H1 (cell line): ENCODE results near the gene CRY1. TPM values are rescaled to one million over a fixed set of nuclear protein-coding genes. Genes with fewer than 3 reads are reported as not detected.

Experiments
- CTCF ChIA-PET: fragments of 300-600 bp; sonication (Branson Sonifier 250); formaldehyde crosslinking; loops from one replicate; lab custom pipeline; 2021; ENCODE audit not compliant: partially characterized antibody; lab: Charles Lee
- POLR2A ChIA-PET: fragments of 300-600 bp; sonication (Branson Sonifier 250); formaldehyde crosslinking; loops from one replicate; lab custom pipeline; 2021; ENCODE audit warnings: inconsistent platforms; ENCODE audit not compliant: partially characterized antibody; lab: Charles Lee
- DNase-seq, 2 experiments: peaks; one replicate each; pipeline versions ENCODE4 v3.0.0 to v3.0.0-alpha.2; 2010 to 2022; ENCODE audit warnings: low spot score in 2 of 2, low read depth in 1 of 2, mixed read lengths in 1 of 2
- FAIRE-seq: peaks from 2 replicates; lab custom pipeline; 2011; peaks lifted over from hg19 to GRCh38; lab: Jason Lieb, UNC
- H2AFZ ChIP-seq: 2 replicates; pipeline ENCODE4 v1.8.1; 2012; ENCODE audit warnings: low read length, inconsistent platforms
- H2AK5ac ChIP-seq: 2 replicates; pipeline ENCODE4 v1.6.1; 2013; ENCODE audit warnings: low read depth, low read length
- H2BK120ac ChIP-seq: replicated peaks from 2 replicates; pipeline ENCODE3; 2013; ENCODE audit warnings: low read depth, low read length, inconsistent platforms
- H2BK12ac ChIP-seq: 2 replicates; pipeline ENCODE4 v1.6.1; 2013; ENCODE audit warnings: low read depth, low read length
- H2BK15ac ChIP-seq: 2 replicates; pipeline ENCODE4 v1.6.1; 2013; ENCODE audit warnings: low read length
- H2BK20ac ChIP-seq: 2 replicates; pipeline ENCODE4 v1.6.1; 2013; ENCODE audit warnings: low read length
- H2BK5ac ChIP-seq: 2 replicates; pipeline ENCODE4 v1.6.1; 2013; ENCODE audit warnings: low read depth, low read length
- H3K14ac ChIP-seq: 2 replicates; pipeline ENCODE4 v1.6.1; 2013; ENCODE audit warnings: inconsistent platforms; ENCODE audit not compliant: insufficient read length
- H3K18ac ChIP-seq: 2 replicates; pipeline ENCODE4 v1.6.1; 2013; ENCODE audit warnings: low read length; ENCODE audit errors: extremely low read depth
- H3K23ac ChIP-seq: 2 replicates; pipeline ENCODE4 v1.6.1; 2013; ENCODE audit warnings: inconsistent platforms; ENCODE audit not compliant: insufficient read length
- H3K23me2 ChIP-seq: 2 replicates; pipeline ENCODE4 v1.6.1; 2013; ENCODE audit warnings: low read depth, low read length
- H3K27ac ChIP-seq: 2 replicates; pipeline ENCODE4 v1.6.1; 2011; ENCODE audit warnings: low read depth, low read length, inconsistent platforms
- H3K27me3 ChIP-seq, 4 experiments: replicated peaks in 1 of 4; 1 replicate in 1 of 4; 2 replicates in 3 of 4; pipeline versions ENCODE4 v1.6.1 to v1.8.1; 2011 to 2013; ENCODE audit warnings: low read length in 3 of 4, mild to moderate bottlenecking in 3 of 4, inconsistent platforms in 2 of 4, mixed read lengths in 2 of 4, moderate library complexity in 1 of 4; ENCODE audit not compliant: control insufficient read depth in 3 of 4, insufficient read depth in 3 of 4; ENCODE audit errors: extremely low read depth in 1 of 4
- H3K36me3 ChIP-seq, 4 experiments: 2 replicates each; pipeline versions ENCODE4 v1.6.1 to v1.8.1; 2011 to 2013; ENCODE audit warnings: mild to moderate bottlenecking in 4 of 4, low read length in 3 of 4, moderate library complexity in 2 of 4, control low read depth in 1 of 4, inconsistent platforms in 1 of 4; ENCODE audit not compliant: insufficient read depth in 4 of 4, control insufficient read depth in 2 of 4
- H3K4ac ChIP-seq: replicated peaks from 2 replicates; pipeline ENCODE3; 2013; ENCODE audit warnings: low read length, low read depth, mixed read lengths, inconsistent platforms; ENCODE audit not compliant: insufficient read length
- H3K4me1 ChIP-seq, 4 experiments: replicated peaks in 1 of 4; 1 replicate in 1 of 4; 2 replicates in 3 of 4; pipeline versions ENCODE4 v1.6.1 to v1.8.1; 2011 to 2013; ENCODE audit warnings: low read length in 3 of 4, inconsistent platforms in 2 of 4, mixed read lengths in 1 of 4; ENCODE audit not compliant: insufficient read depth in 4 of 4, control insufficient read depth in 3 of 4
- H3K4me2 ChIP-seq, 2 experiments: 2 replicates each; pipeline versions ENCODE4 v1.6.1 to v1.8.1; 2011 to 2013; ENCODE audit warnings: low read depth in 2 of 2, low read length in 2 of 2, control low read depth in 1 of 2, inconsistent platforms in 1 of 2, mild to moderate bottlenecking in 1 of 2; ENCODE audit not compliant: insufficient read depth in 1 of 2
- H3K4me3 ChIP-seq, 4 experiments: fragments of 200-600, 300-600 bp in 1 of 4; sonication (generic), shearing (Covaris generic), sonication (Bioruptor Twin) in 1 of 4; 2 replicates each; pipeline versions ENCODE4 v1.5.1 to v1.8.1; 2011 to 2016; ENCODE audit warnings: low read length in 4 of 4, low read depth in 3 of 4, control low read depth in 2 of 4, inconsistent platforms in 2 of 4, mild to moderate bottlenecking in 2 of 4, mixed read lengths in 1 of 4, moderate library complexity in 1 of 4; ENCODE audit not compliant: insufficient read depth in 2 of 4; ENCODE audit errors: extremely low read depth in 1 of 4
- H3K56ac ChIP-seq: replicated peaks from 2 replicates; pipeline ENCODE3; 2013; ENCODE audit warnings: low read depth, mild to moderate bottlenecking, mixed read lengths, low read length, inconsistent platforms; ENCODE audit not compliant: insufficient read length
- H3K79me1 ChIP-seq: 2 replicates; pipeline ENCODE4 v1.6.1; 2013; ENCODE audit warnings: low read depth, low read length, control low read depth
- H3K79me2 ChIP-seq, 2 experiments: 2 replicates each; pipeline versions ENCODE4 v1.6.1 to v1.8.1; 2012 to 2013; ENCODE audit warnings: low read length in 2 of 2, mild to moderate bottlenecking in 2 of 2, inconsistent platforms in 1 of 2; ENCODE audit not compliant: insufficient read depth in 2 of 2, control insufficient read depth in 1 of 2
- H3K9ac ChIP-seq, 4 experiments: replicated peaks in 1 of 4; 1 replicate in 1 of 4; 2 replicates in 3 of 4; pipeline versions ENCODE4 v1.6.1 to v1.8.1; 2011 to 2013; ENCODE audit warnings: low read depth in 3 of 4, low read length in 3 of 4, control low read depth in 2 of 4, mild to moderate bottlenecking in 2 of 4, moderate library complexity in 2 of 4, inconsistent platforms in 1 of 4; ENCODE audit errors: extremely low read depth in 1 of 4
- H3K9me3 ChIP-seq, 2 experiments: 2 replicates each; pipeline versions ENCODE4 v1.6.1 to v1.8.1; 2012 to 2013; ENCODE audit warnings: mild to moderate bottlenecking in 2 of 2, moderate library complexity in 2 of 2, control low read depth in 1 of 2, inconsistent platforms in 1 of 2, low read depth in 1 of 2, low read length in 1 of 2, mixed read lengths in 1 of 2; ENCODE audit not compliant: insufficient read depth in 2 of 2
- H4K20me1 ChIP-seq, 2 experiments: replicated peaks in 1 of 2; 2 replicates each; pipeline versions ENCODE3 to v1.8.1; 2011 to 2013; ENCODE audit warnings: inconsistent platforms in 2 of 2, low read length in 2 of 2, mild to moderate bottlenecking in 1 of 2; ENCODE audit not compliant: insufficient read depth in 2 of 2, control insufficient read depth in 1 of 2
- H4K5ac ChIP-seq: 2 replicates; pipeline ENCODE4 v1.6.1; 2013; ENCODE audit warnings: low read length, low read depth, mixed read lengths, inconsistent platforms; ENCODE audit not compliant: insufficient read length
- H4K8ac ChIP-seq: 2 replicates; pipeline ENCODE4 v1.8.0; 2013; ENCODE audit warnings: mild to moderate bottlenecking, moderate library complexity, low read length, inconsistent platforms; ENCODE audit not compliant: insufficient read depth; ENCODE audit errors: extremely low read depth
- H4K91ac ChIP-seq: replicated peaks from 2 replicates; pipeline ENCODE3; 2013; ENCODE audit warnings: low read length, mixed read lengths, inconsistent platforms; ENCODE audit not compliant: insufficient read length
- ATF3 ChIP-seq: IDR thresholded peaks from 2 replicates; pipeline ENCODE4 v1.6.1; 2011; ENCODE audit warnings: low read depth, mild to moderate bottlenecking, low read length; ENCODE audit not compliant: insufficient read depth
- BRCA1 ChIP-seq: IDR thresholded peaks from 2 replicates; pipeline ENCODE4 v1.6.1; 2012; ENCODE audit warnings: low read depth, low read length, improper control_type of control experiment
- CBX5 ChIP-seq: fragments of 300-800, 300-1000 bp; sonication (generic); IDR thresholded peaks from 2 replicates; pipeline ENCODE4 v1.7.1; 2016; ENCODE audit warnings: antibody characterized with exemption, low read length, low read depth
- EZH2 ChIP-seq: fragments of 200-600 bp; sonication (generic); IDR thresholded peaks from 2 replicates; pipeline ENCODE4 v1.7.1; 2012; ENCODE audit warnings: low read depth, mild to moderate bottlenecking, moderate library complexity, low read length, inconsistent platforms; ENCODE audit not compliant: severe bottlenecking
- HDAC6 ChIP-seq: IDR thresholded peaks from one replicate; pipeline ENCODE4 v1.7.1; 2012; ENCODE audit warnings: low read depth, mild to moderate bottlenecking, inconsistent platforms, low read length, moderate library complexity
- KDM1A ChIP-seq: fragments of 200-600, 300-600 bp; sonication (generic); IDR thresholded peaks from 2 replicates; pipeline ENCODE4 v1.7.1; 2016; ENCODE audit warnings: mild to moderate bottlenecking, low read length, borderline replicate concordance
- NANOG ChIP-seq: IDR thresholded peaks from 2 replicates; pipeline ENCODE4 v1.6.1; 2011; ENCODE audit warnings: low read length, low read depth, mild to moderate bottlenecking, inconsistent platforms; ENCODE audit not compliant: insufficient read depth, poor library complexity, severe bottlenecking
- PHF8 ChIP-seq: fragments of 200-600 bp; sonication (generic); conservative IDR thresholded peaks from 2 replicates; pipeline ENCODE4 v1.7.1; 2012; ENCODE audit warnings: low read depth, mild to moderate bottlenecking, inconsistent platforms, low read length, moderate library complexity
- RNF2 ChIP-seq: fragments of 200-900, 300-1000 bp; sonication (generic); IDR thresholded peaks from 2 replicates; pipeline ENCODE4 v1.7.1; 2016; ENCODE audit warnings: borderline replicate concordance, low read depth, mild to moderate bottlenecking, antibody characterized with exemption, low read length; ENCODE audit not compliant: poor library complexity, severe bottlenecking; ENCODE audit errors: missing control alignments
- RXRA ChIP-seq: IDR thresholded peaks from 2 replicates; pipeline ENCODE4 v1.6.1; 2011; ENCODE audit warnings: low read depth, mild to moderate bottlenecking, low read length, moderate library complexity; ENCODE audit not compliant: insufficient read depth
- SAP30 ChIP-seq: fragments of 300-600 bp; sonication (generic); IDR thresholded peaks from 2 replicates; pipeline ENCODE4 v1.7.1; 2012; ENCODE audit warnings: low read length, moderate library complexity, mild to moderate bottlenecking, inconsistent platforms; ENCODE audit not compliant: insufficient read depth, insufficient replicate concordance
- SP1 ChIP-seq: IDR thresholded peaks from 2 replicates; pipeline ENCODE4 v1.6.1; 2011; ENCODE audit warnings: low read depth, low read length
- SP2 ChIP-seq: IDR thresholded peaks from 2 replicates; pipeline ENCODE4 v1.6.1; 2012; ENCODE audit warnings: mild to moderate bottlenecking, low read length, inconsistent platforms
- WGBS, 2 experiments: shearing (Covaris generic) in 1 of 2; methylation state at CpG; one replicate each; pipeline versions ENCODE4 v1.1.6 to v1.1.7; 2013 to 2015; ENCODE audit warnings: low lambda C conversion rate in 2 of 2, mixed read lengths in 2 of 2, inconsistent platforms in 1 of 2, low coverage in 1 of 2, missing lambda C conversion rate in 1 of 2; ENCODE audit not compliant: insufficient replicate concordance in 2 of 2, insufficient coverage in 1 of 2, insufficient read length in 1 of 2; ENCODE audit errors: extremely low coverage in 1 of 2, missing lambda C conversion rate in 1 of 2; 5-methylcytosine and 5-hydroxymethylcytosine counted together
- polyA plus RNA-seq, 7 experiments: library from polyadenylated mRNA; depleted of rRNA in 3 of 7; stranded (reverse) in 5 of 7; unstranded in 2 of 7; fragments of >200 nt in 5 of 7; fragments of 200-250 nt in 2 of 7; gene quantifications; 1 replicate in 5 of 7; 2 replicates in 1 of 7; 4 replicates in 1 of 7; pipeline versions ENCODE4 v1.2.1 to v1.2.3, GENCODE V29; 2011 to 2013; ENCODE audit warnings: missing spikeins in 2 of 7, mixed read lengths in 2 of 7
- total RNA-seq: library from RNA; stranded (reverse); fragmentation: NEBNext Ultra II Directional; extraction: Animal tissue kit (Norgen Biotek cat#: 25700); gene quantifications from 2 replicates; pipeline ENCODE4 v1.2.1, GENCODE V29; 2021

CRY1 gene
- total and polyA plus RNA-seq, 2 of the 8 experiments (the other 6 are each of a cell fraction or from before 2014, with no cell fraction given), result 13.6 to 25.1 TPM

GRCh38 chr12:106964526-106964925 lies 128.8 kb downstream of the CRY1 start:
- ChIA-PET POLR2A (interaction anchor here (1.0 kb wide), 1 partner anchor 9 kb away, joined by 4 read pairs; the partner anchor contains the start of gene TMEM263), CTCF (no interaction called here)
- no peak overlapping the region for H2BK15ac ChIP-seq
- H2BK120ac ChIP-seq, result no peak overlapping the region
- no peak overlapping the region for H4K91ac ChIP-seq
- H3K14ac ChIP-seq, result no peak overlapping the region
- H3K79me2 ChIP-seq, result no peaks in the 10 kb centered on the region
- no peaks in the 10 kb centered on the region for H3K9me3 ChIP-seq
- no peak overlapping the region for H2BK12ac ChIP-seq
- H3K23ac ChIP-seq, result no peak overlapping the region
- no peak overlapping the region for H3K4me2 ChIP-seq
- no peak overlapping the region for H3K56ac ChIP-seq
- H3K27me3 ChIP-seq, result no peaks in the 10 kb centered on the region
- no peaks in the 10 kb centered on the region for H4K20me1 ChIP-seq
- FAIRE-seq (no peak), DNase-seq (no peak)
- H3K4ac ChIP-seq, result no peak overlapping the region
- no peak overlapping the region for H2AK5ac ChIP-seq
- no peak overlapping the region for H3K27ac ChIP-seq
- no peak overlapping the region for H3K4me3 ChIP-seq
- WGBS, 2 experiments, result 94% methylated on average over 2 of the region's 2 CpGs; no CpG with 5 or more reads in 1 of the 2 experiments
- no peak overlapping the region for H2AFZ ChIP-seq
- H3K23me2 ChIP-seq, result no peaks in the 10 kb centered on the region
- H4K8ac ChIP-seq, result no peak overlapping the region
- H3K4me1 ChIP-seq, result no peaks in the 10 kb centered on the region
- no peak overlapping the region for H3K18ac ChIP-seq
- H4K5ac ChIP-seq, result no peak overlapping the region
- H2BK5ac ChIP-seq, result no peak overlapping the region
- no peak overlapping the region for H2BK20ac ChIP-seq
- H3K36me3 ChIP-seq, result peaks cover 0 to 8% (median 0%) of the 10 kb centered on the region in 4 experiments; a peak in 1 of 8 replicates
- H3K9ac ChIP-seq, result no peak overlapping the region
- no peaks in the 10 kb centered on the region; the same call in 1 of the 2 replicates for H3K79me1 ChIP-seq
- TF ChIP-seq SAP30 (no peak), ATF3 (no peak), RXRA (no peak), HDAC6 (no peak), BRCA1 (no peak), PHF8 (no peak), SP2 (no peak), NANOG (no peak), SP1 (no peak), KDM1A (no peak), EZH2 (no peak), RNF2 (no peak), CBX5 (no peak)
